Urinary bladder (tissue), 4 donors: ENCODE measurements around the gene ACACA. TPM values are rescaled to one million over a fixed set of nuclear protein-coding genes. Genes with fewer than 3 reads are reported as not detected.

Experiments used
- DNase-seq: peaks from one replicate; pipeline ENCODE4 v3.0.0-alpha.2; 2015; ENCODE audit errors: extremely low spot score
- H3K27ac ChIP-seq: one replicate; pipeline ENCODE4 v1.5.1; 2013; ENCODE audit warnings: low read depth, mild to moderate bottlenecking, moderate library complexity
- H3K36me3 ChIP-seq: one replicate; pipeline ENCODE4 v1.6.1; 2013; ENCODE audit warnings: mild to moderate bottlenecking, moderate library complexity; ENCODE audit not compliant: insufficient read depth
- H3K4me1 ChIP-seq: one replicate; pipeline ENCODE4 v1.6.1; 2013; ENCODE audit warnings: mild to moderate bottlenecking, moderate library complexity; ENCODE audit not compliant: insufficient read depth
- H3K4me3 ChIP-seq: one replicate; pipeline ENCODE4 v1.5.1; 2013; ENCODE audit warnings: low read depth, low read length
- WGBS: extraction: QIAGEN DNeasy Blood & Tissue Kit; methylation state at CpG from one replicate; pipeline ENCODE4 v1.1.7; 2013; 5-methylcytosine and 5-hydroxymethylcytosine counted together
- polyA plus RNA-seq: library from polyadenylated mRNA; stranded (reverse); fragments of 200-250 nt; gene quantifications from one replicate; pipeline ENCODE4 v1.2.3, GENCODE V29; 2013
- total RNA-seq: library from RNA; depleted of rRNA; stranded (reverse); fragments of >200 nt; gene quantifications from one replicate; pipeline ENCODE4 v1.2.3, GENCODE V29; 2014
- donor health status: healthy with polysubstance abuse.
- donor health status: healthy.

Gene ACACA
- total and polyA plus RNA-seq, 2 donors, result 31.7 to 70.6 TPM

DNA sequence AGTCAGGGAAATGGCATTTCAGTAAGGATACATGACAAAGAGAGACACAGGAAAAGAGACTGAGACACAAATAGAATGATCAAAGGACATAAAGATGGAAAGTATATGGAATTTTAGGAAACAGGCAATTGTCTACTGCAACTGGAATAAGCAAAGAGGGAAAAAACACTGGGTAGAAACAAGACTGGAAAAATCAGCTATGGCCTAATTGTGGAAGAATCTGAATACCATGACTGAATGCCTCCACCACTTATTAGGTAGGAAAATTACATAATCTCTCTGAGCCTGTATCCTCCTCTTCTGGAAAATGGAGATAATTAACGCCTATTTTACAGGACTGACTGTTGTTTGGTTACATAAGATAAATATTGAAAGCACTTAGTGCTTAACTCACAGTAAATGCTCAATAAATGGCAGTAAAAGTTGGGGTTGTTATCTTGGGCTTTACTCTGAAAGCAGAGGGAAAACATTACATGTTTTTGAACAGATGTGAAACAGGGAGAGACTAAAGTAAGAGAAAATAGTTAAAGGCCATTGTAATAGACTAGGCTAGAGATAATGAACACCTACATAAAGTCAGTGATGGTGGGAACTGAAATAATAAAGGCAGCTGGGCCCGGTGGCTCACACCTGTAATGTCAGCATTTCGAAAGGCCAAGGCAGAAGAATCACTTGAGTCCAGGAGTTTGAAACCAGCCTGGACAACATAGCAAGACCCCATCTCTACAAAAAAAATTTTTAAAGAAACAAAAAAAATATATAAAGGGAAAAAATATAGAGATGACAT, 94.3 kb downstream of the ACACA start:
- peaks cover 2% of the 10 kb centered on the region for H3K36me3 ChIP-seq
- no peak for DNase-seq
- no peak overlapping the region for H3K27ac ChIP-seq
- H3K4me3 ChIP-seq, result no peak overlapping the region
- no peaks in the 10 kb centered on the region for H3K4me1 ChIP-seq
- WGBS, result 80% methylated on average over 3 of the region's 3 CpGs

DNA sequence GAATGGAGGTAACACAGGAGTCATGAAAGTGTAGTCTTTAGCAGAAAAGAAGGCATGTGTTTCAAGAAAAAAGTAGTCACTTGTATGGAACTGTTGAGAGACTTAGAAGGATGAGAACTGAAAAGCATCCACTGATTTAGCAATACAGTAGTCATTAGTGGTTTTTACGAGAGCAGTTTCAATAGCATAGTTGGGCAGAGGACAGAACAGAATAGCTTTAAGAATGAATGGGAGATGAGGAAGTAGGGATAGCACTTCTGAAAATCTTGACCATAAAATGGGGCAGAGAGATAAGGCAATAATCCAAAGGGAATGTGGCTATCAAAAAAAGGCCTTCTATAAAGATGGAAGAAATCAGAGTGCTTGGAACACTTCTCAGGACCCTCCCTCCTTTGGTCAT, 95.7 kb downstream of the ACACA start:
- Histone ChIP-seq H3K4me3 (no peak overlapping the region), H3K4me1 (no peaks in the 10 kb centered on the region), H3K27ac (no peak overlapping the region), H3K36me3 (no peaks in the 10 kb centered on the region)
- WGBS, result 74% methylated on average over 1 of the region's 1 CpG
- DNase-seq, result no peak

DNA sequence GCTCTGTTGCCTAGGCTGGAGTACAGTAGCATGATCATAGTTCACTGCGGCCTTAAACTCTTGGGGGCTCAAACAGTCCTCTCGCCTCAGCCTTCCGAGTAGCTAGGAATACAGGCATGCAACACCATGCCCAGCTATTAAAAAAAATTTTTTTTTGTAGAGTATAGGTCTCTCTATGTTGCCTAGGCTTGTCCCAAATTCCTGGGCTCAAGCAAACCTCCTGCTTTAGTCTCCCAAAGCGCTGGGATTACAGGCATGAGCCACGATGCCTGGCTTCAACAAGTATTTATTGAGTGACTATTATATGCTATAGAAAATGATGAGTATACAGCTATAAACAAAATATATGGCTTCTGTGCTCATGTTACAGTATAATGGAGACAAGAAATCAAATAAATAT, 97.6 kb downstream of the ACACA start:
- no peaks in the 10 kb centered on the region for H3K4me1 ChIP-seq
- 91% methylated on average over 5 of the region's 5 CpGs for WGBS
- H3K4me3 ChIP-seq, result no peak overlapping the region
- H3K36me3 ChIP-seq, result no peaks in the 10 kb centered on the region
- DNase-seq, result no peak
- H3K27ac ChIP-seq, result no peak overlapping the region

DNA sequence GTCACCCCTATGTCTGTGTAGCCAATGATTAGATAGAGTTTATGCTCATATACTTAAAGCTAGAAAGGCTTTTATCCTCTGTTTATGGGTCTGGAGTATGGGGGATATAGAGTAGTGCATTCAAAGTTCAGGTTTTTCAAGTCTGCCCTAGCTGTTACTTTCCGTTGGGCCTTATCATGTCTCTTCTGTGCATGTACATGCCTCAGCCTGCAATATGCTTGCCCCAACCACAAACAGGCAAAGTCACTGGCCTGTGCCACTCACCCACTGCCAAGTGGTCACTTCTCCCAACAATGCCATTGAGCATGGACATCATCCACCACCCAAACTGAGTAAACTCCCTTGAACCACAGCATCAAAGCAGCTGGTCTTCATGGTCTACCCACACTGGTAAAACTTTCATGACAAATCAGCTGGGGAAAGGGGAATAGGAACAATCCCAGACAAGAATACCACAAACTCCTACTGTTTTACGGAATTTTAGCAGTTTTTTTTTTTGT, 101.2 kb downstream of the ACACA start:
- no peaks in the 10 kb centered on the region for H3K36me3 ChIP-seq
- no peak overlapping the region for H3K4me3 ChIP-seq
- H3K4me1 ChIP-seq, result no peaks in the 10 kb centered on the region
- 84% methylated on average over 2 of the region's 2 CpGs for WGBS
- DNase-seq, result no peak
- H3K27ac ChIP-seq, result no peak overlapping the region

DNA sequence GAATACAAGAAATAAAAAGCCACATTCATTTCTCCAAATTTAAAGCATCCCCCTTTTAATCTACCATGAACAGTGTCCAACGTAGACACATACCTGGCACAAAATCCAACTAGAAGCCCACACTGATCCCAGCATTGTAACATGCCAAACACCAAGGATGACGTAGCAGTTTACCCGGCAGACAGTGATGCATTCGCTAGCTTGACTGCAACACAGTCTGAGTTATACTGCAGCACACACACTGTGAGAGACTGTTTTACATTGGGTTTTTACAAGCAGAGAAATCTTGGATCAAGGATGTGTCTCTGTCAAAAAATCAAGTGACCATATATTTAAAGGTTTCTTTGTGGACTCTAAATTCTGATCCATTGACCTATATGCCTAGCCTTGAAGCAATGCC, 105.3 kb downstream of the ACACA start:
- Histone ChIP-seq H3K36me3 (no peaks in the 10 kb centered on the region), H3K27ac (no peak overlapping the region), H3K4me3 (no peak overlapping the region), H3K4me1 (no peaks in the 10 kb centered on the region)
- WGBS, result 33% methylated on average over 4 of the region's 4 CpGs
- no peak for DNase-seq

DNA sequence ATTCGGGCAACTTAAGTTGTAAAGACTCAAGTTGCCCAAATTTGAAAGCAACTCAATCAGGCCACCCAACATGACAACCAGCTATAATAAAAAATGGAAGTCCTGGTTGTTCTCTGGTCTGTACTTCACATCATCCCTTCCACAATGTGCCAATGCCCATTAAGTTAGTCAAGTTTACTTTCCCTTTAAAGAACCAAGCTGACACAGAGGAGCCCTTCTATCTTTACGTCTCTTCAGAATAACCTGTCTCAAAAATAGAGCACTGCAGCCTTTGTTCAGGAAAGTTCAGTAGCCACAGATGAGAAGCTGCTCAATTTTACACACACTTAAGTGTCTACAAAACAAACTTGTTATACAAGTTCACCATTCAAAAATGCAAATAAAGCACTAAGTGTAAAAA, 106.0 kb downstream of the ACACA start:
- 57% methylated on average over 2 of the region's 2 CpGs for WGBS
- H3K36me3 ChIP-seq, result no peaks in the 10 kb centered on the region
- no peak for DNase-seq
- H3K4me3 ChIP-seq, result no peak overlapping the region
- H3K27ac ChIP-seq, result no peak overlapping the region
- no peaks in the 10 kb centered on the region for H3K4me1 ChIP-seq

DNA sequence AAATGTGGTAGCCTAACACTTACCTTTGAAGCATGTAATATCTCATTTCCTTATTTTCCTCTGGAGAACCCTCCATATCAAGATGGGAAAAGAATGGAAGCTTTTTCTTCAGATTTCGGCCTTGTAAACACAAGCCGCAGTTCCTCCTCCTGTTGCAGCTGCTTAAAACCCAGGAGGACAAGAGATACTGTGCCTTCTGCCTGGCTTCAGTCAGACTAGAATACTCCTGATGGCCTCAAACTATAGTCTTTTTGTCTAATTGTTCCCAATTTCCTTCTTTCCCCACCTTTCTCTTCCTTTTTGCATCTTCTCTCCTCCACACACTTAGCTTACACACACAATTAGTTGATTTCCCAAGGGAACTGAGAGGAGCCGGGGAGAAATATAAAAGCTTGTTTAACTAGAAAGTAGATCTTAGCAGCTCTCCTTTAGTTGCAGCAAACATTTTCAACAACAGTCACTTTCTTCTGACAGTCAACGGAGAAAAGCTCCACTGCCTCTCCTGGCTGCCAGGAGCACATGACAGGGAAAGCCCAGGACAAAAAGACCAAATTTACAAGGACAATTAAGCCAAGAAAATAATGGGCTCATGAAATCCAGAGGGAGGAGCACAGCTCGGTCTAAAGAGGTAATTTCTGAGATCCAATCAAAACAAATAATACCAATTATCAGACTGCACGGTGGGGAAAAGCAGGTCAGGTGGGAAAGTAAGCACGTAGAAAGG, 107.2 kb downstream of the ACACA start:
- no peak for DNase-seq
- Histone ChIP-seq H3K27ac (peak overlapping the region; percentile 68), H3K4me3 (no peak overlapping the region), H3K36me3 (no peaks in the 10 kb centered on the region), H3K4me1 (no peaks in the 10 kb centered on the region)
- WGBS, result 28% methylated on average over 7 of the region's 7 CpGs

DNA sequence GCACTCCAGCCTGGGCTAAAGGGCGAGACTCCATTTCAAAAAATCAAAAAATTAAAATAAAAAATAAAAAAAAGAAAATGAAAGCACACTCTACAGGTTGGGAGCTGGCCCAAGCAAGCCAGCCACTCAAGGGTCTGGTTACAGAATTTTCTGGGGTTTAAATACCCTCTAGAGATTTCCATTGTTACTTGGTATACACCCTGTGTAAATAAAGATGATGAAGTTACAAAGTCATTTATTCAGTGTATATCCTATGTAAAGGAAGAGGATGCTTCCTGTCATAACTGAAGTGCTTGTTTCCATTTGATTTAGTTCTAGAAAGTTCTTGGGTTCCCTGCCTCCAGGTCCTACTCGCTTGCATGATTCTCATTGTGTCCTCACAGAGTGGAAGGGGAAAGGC, 110.7 kb downstream of the ACACA start:
- DNase-seq, result no peak
- no peak overlapping the region for H3K4me3 ChIP-seq
- no peak overlapping the region for H3K27ac ChIP-seq
- no peaks in the 10 kb centered on the region for H3K4me1 ChIP-seq
- 98% methylated on average over 2 of the region's 2 CpGs for WGBS
- H3K36me3 ChIP-seq, result no peaks in the 10 kb centered on the region

DNA sequence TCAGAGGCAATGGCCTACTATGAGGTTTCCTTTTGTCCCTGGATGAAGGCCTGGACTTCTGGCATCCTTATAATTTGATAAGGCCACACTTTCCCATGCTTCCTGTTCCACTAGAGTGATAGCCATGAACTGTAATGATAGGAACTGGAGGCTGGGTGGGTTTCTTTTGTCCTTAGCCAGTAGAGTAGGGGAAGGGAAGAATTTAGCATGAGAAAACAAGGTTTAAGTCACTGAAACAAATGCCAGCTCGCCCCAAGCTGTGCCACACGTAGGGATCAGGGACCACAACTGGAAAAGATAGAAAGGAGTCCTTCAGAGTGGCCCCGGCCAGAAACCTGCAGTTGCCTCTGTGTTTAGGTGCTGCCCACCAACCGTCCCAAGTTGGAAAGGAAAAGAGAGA, 111.7 kb downstream of the ACACA start:
- H3K36me3 ChIP-seq, result no peaks in the 10 kb centered on the region
- H3K27ac ChIP-seq, result no peak overlapping the region
- WGBS, result 74% methylated on average over 4 of the region's 4 CpGs
- H3K4me1 ChIP-seq, result no peaks in the 10 kb centered on the region
- no peak overlapping the region for H3K4me3 ChIP-seq
- DNase-seq, result no peak

DNA sequence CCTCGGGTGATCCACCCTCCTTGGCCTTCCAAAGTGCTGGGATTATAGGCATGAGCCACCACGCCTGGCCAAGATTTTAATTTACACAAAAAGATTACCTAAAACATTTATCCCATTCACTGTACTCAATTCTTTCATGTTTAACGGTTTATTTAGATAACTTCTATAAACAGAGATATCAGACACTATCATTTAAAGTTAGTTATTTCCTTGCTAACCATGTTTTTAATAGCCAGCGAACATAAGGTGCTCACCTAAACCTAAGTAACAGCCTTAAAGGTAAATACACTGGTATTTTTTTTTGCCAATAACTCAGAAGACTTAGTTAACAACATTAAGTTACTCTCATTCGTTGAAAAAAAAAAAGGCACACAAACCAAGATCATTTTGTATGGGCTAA, 112.9 kb downstream of the ACACA start:
- Histone ChIP-seq H3K4me1 (no peaks in the 10 kb centered on the region), H3K36me3 (no peaks in the 10 kb centered on the region), H3K4me3 (no peak overlapping the region), H3K27ac (no peak overlapping the region)
- no peak for DNase-seq
- 40% methylated on average over 5 of the region's 5 CpGs for WGBS

DNA sequence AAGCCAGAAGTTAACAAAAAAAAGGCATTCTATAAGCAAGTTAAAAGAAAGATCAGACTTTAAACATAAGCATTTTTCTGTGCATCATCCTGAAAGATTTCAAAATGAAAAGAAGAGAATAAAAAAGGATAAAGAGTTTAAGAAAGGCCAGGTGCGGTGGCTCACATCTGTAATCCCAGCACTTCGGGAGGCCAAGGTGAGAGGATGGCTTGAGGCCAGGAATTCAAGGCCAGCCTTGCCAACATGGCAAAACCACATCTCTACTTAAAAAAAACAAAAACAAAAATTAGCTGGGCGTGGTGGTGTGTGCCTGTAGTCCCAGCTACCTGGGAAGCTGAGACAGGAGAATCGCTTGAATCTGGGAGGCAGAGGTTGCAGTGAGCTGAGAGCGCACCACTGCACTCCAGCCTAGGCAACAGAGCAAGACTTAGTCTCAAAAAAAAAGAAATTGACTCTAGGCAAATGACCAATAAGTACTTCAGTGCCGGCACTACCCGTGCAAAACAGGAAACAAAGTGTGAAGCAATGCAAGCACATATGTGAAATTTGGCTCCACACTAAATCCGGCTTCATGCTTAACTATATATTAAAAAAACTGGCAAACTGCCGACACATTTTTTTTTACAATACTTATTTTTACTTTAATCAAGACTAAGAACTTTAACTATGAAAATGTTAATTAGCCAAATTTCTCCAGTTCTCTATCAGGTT, 114.1 kb downstream of the ACACA start:
- no peak for DNase-seq
- no peaks in the 10 kb centered on the region for H3K4me1 ChIP-seq
- H3K36me3 ChIP-seq, result no peaks in the 10 kb centered on the region
- no peak overlapping the region for H3K27ac ChIP-seq
- no peak overlapping the region for H3K4me3 ChIP-seq
- 73% methylated on average over 9 of the region's 9 CpGs for WGBS

DNA sequence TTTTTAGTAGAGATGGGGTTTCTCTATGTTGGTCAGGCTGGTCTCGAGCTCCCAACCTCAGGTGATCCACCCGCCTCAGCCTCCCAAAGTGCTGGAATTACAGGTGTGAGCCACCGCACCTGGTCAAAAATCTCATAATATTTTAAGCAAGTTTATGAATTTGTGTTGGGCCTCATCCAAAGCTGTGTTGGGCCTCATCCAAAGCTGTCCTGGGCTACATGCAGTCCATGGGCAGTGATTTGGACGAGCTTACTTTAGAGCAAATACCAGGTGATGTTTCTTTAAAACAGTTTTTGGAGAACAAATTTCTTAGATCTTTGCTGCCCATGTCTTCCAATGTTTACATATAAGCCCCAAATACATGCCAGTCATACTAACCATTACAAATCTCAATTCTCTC, 115.3 kb downstream of the ACACA start:
- no peak overlapping the region for H3K4me3 ChIP-seq
- 95% methylated on average over 4 of the region's 4 CpGs for WGBS
- H3K4me1 ChIP-seq, result no peaks in the 10 kb centered on the region
- H3K27ac ChIP-seq, result no peak overlapping the region
- H3K36me3 ChIP-seq, result no peaks in the 10 kb centered on the region
- DNase-seq, result no peak

DNA sequence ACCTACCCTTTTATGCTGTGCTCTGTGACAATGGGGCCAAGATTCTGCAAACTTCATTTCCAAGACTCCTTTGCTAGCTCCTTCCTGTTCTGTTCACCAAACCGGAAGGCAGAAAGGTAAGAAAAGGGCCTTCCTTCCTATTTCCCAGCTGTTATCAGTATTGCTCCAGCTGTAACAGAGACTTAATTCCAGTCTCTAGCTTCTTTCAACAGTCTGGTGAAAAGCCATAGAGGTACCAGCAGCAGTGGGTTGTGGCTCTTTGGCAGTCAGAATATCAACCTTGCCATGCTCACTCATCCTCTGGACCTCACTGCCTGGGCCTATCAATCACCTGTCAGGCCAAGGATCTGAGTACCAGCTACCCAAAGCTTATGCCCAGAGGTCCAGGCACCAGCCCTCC, 120.2 kb downstream of the ACACA start:
- DNase-seq, result no peak
- Histone ChIP-seq H3K27ac (no peak overlapping the region), H3K36me3 (no peaks in the 10 kb centered on the region), H3K4me1 (no peaks in the 10 kb centered on the region), H3K4me3 (no peak overlapping the region)
- WGBS, result 66% methylated on average over 1 of the region's 1 CpG

DNA sequence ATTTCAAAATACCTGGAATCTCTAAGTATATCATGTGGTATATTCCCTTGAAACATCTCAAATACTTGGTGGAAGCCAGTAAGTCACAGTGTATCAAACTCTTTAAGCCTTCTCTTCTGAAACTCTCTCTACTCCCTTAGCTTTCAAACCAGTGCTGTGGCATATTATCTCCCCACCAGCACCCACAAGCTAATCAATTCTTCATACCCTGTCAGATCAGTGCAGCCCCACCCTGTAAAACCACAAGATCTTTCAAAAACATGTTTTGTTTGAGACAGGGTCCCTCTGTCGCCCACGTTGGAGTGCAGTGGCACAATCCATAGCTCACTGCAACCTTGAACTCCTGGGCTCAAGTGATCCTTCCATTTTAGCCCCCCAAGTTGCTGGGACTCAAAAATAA, 122.4 kb downstream of the ACACA start:
- Histone ChIP-seq H3K4me3 (no peak overlapping the region), H3K36me3 (no peaks in the 10 kb centered on the region), H3K4me1 (no peaks in the 10 kb centered on the region), H3K27ac (no peak overlapping the region)
- 79% methylated on average over 2 of the region's 2 CpGs for WGBS
- DNase-seq, result no peak
